HG02981 (cell line): ENCODE results near the gene PSG11.
"Not testable (repeated sequence)": the region's sequence is repeated elsewhere in the genome, so short reads cannot be mapped to it uniquely, and the experiment has no call there.

Experiments used
- ATAC-seq: cut with Tn5 transposase; IDR thresholded peaks from one replicate; pipeline ENCODE4 v1.9.1; 2021; ENCODE audit warnings: mild to moderate bottlenecking, moderate library complexity; ENCODE audit not compliant: unreplicated experiment

PSG11 gene

GRCh38 chr19:42989851-42990250, 36.4 kb downstream of the PSG11 start:
- ATAC-seq: no peak

GRCh38 chr19:42989186-42989585, 37.1 kb downstream of the PSG11 start:
- ATAC-seq: not testable (repeated sequence)

- not testable (repeated sequence) for ATAC-seq
Observed at GRCh38 chr19:42988206-42988605, 38.1 kb downstream of the PSG11 start.

GRCh38 chr19:42985588-42985987, 40.7 kb downstream of the PSG11 start:
- no peak for ATAC-seq

GRCh38 chr19:42982111-42982510, 44.2 kb downstream of the PSG11 start:
- ATAC-seq: not testable (repeated sequence)

GRCh38 chr19:42971451-42971850, 54.8 kb downstream of the PSG11 start:
- not testable (repeated sequence) for ATAC-seq

- no peak for ATAC-seq
Observed at GRCh38 chr19:42965176-42965575, 61.1 kb downstream of the PSG11 start.

- ATAC-seq: no peak
Observed at GRCh38 chr19:42961119-42961518, 65.2 kb downstream of the PSG11 start.
